Naive B cell (primary cell): ENCODE data around the gene MICB. TPM values are rescaled to one million over a fixed set of nuclear protein-coding genes. Genes with fewer than 3 reads are reported as not detected.
A peak's percentile ranks its signal among the peaks of the same experiment; 100 is the strongest.
"Not testable (repeated sequence)": the region's sequence is repeated elsewhere in the genome, so short reads cannot be mapped to it uniquely, and the experiment has no call there.

Experiments
- ATAC-seq, 2 donors: fragments of 150-1000 bp; cut with Tn5 transposase; 2 replicates each; pipeline ENCODE4 v1.10.0; 2021; ENCODE audit warnings: low read depth in 2 of 2, mild to moderate bottlenecking in 2 of 2, moderate library complexity in 2 of 2
- DNase-seq: peaks from one replicate; pipeline ENCODE4 v3.0.0; 2022
- H3K27ac Mint-ChIP-seq, 6 donors: one replicate each; pipeline ENCODE4 v1.8.0; 2020 to 2022; ENCODE audit warnings: mild to moderate bottlenecking in 6 of 6, mixed read lengths in 6 of 6, moderate library complexity in 5 of 6, inconsistent platforms in 2 of 6
- H3K27me3 Mint-ChIP-seq, 3 donors: one replicate each; pipeline ENCODE4 v1.8.0; 2021 to 2022; ENCODE audit warnings: mixed read lengths in 3 of 3, mild to moderate bottlenecking in 1 of 3
- H3K36me3 Mint-ChIP-seq, 2 donors: one replicate each; pipeline ENCODE4 v1.8.0; 2020 to 2022; ENCODE audit warnings: mixed read lengths in 2 of 2, inconsistent platforms in 1 of 2, mild to moderate bottlenecking in 1 of 2
- H3K4me1 Mint-ChIP-seq, 3 donors: one replicate each; pipeline ENCODE4 v1.8.0; 2020 to 2022; ENCODE audit warnings: mixed read lengths in 3 of 3, inconsistent platforms in 1 of 3, mild to moderate bottlenecking in 1 of 3, moderate library complexity in 1 of 3
- H3K4me3 Mint-ChIP-seq, 8 donors: one replicate each; pipeline ENCODE4 v1.8.0; 2020 to 2022; ENCODE audit warnings: mild to moderate bottlenecking in 8 of 8, mixed read lengths in 8 of 8, moderate library complexity in 8 of 8, inconsistent platforms in 2 of 8
- H3K9me3 Mint-ChIP-seq, 7 donors: one replicate each; pipeline ENCODE4 v1.8.0; 2020 to 2022; ENCODE audit warnings: mixed read lengths in 7 of 7, mild to moderate bottlenecking in 5 of 7, inconsistent platforms in 2 of 7, moderate library complexity in 1 of 7
- polyA plus RNA-seq, 6 donors: library from polyadenylated mRNA; unstranded; fragments of 300-500 nt; fragmentation: Illumina TruSeq; gene quantifications; one replicate each; pipeline ENCODE4 v1.2.3, GENCODE V29; 2021; ENCODE audit warnings: low read depth in 6 of 6

The MICB gene
- 10 to 100 TPM in 3 of 6 donors, 1 to 10 TPM in 3; 4.4 to 14.3 (median 9.7) TPM for polyA plus RNA-seq

DNA sequence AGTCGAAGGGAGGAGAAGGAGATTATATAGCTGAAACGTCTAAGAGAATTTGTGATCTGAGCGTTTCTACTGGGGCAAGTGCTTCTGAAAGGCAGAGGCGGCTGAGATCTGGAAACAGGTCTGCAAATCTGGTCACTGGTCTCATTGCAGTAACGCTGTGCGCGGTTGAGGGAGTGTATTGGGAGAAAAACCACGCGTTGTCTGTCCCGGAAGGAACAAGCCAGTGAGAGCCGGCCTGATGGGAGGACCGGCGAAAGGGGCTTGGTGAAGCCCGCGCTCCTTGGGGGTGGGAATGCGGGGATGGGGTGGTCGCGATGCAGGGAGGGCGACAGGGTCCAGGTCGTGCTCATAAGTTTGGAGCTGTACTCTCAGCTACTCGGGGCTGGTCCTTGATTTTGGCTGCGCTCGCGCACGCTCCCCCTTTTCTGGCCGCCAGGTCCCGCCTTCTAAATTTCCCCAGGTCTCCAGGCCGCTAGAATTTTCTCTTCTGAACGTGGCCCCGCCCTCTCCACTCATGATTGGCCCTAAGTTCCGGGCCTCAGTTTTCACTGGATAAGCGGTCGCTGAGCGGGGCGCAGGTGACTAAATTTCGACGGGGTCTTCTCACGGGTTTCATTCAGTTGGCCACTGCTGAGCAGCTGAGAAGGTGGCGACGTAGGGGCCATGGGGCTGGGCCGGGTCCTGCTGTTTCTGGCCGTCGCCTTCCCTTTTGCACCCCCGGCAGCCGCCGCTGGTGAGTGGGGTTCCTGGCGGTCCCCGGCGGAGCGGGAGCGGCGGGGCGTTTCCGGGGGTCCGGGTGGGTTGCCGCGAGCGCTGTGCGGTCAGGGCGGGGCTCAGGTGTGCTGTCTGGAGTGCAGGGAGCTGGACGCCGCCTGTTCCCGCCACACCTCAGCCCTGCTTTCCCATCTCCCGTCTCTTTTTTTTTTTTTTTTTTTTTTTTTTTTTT lies at the start of gene MICB:
TSS of gene MICB (plus strand) at position 615 of the 946 bp plus-strand sequence. CDS start at position 664, 49 bp downstream.
- no peaks in the 10 kb centered on the region for H3K27me3 Mint-ChIP-seq
- peak within 1 kb of the TSS; percentile 51 to 98 (median 81) for H3K27ac Mint-ChIP-seq
- DNase-seq (peak; percentile 82), ATAC-seq (peak; percentile 66 to 69)
- H3K4me1 Mint-ChIP-seq, result peaks cover 68 to 82% (median 80%) of the 10 kb centered on the region in 3 donors
- H3K9me3 Mint-ChIP-seq, result no peaks in the 10 kb centered on the region
- no peaks in the 10 kb centered on the region for H3K36me3 Mint-ChIP-seq
- H3K4me3 Mint-ChIP-seq, result peak within 1 kb of the TSS; percentile 88 to 99 (median 94)

DNA sequence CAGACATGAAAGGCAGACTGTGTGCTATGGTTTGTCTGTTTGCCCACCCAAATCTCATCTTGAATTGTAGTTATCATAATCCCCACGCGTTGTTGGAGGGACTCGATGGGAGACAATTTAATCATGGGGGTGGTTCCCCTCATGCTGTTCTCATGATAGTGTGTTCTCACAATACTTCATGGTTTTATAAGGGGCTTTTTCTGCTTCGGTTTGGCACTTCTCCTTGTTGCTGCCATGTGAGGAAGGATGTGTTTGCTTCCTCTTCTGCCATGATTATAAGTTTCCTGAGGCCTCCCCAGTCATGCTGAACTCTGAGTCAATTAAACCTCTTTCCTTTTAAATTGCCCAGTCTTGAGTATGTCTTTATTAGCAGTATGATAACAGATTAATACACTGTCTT lies 47.2 kb upstream of the MICB start:
- Mint-ChIP-seq H3K27me3 (peaks cover 0 to 10% (median 9%) of the 10 kb centered on the region in 3 donors), H3K27ac (peak overlapping the region in 1 of 6 donors; percentile 75), H3K4me1 (no peaks in the 10 kb centered on the region), H3K9me3 (peaks cover 5 to 26% (median 13%) of the 10 kb centered on the region in 7 donors), H3K4me3 (no peak overlapping the region), H3K36me3 (peaks cover 9 to 12% of the 10 kb centered on the region in 2 donors)
- DNase-seq (no peak), ATAC-seq (peak; percentile 64 to 72)

DNA sequence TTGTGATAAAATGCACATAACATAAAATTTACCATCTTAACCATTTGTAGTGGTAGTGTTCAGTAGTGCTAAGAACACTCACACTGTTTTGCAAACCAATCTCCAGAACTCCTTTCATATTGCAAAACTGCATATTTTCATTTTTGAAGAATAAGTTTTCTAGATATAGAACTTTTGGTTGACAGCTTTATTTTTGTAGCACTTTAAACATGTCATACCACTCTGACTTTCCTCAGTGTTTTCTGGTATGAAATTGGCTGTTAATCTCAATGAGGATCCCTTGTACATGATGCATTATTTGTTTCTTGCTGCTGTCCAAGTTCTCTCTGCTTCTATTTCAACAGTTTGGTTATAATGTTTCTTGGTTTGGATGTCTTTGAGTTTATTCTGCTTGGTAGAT lies 45.1 kb upstream of the MICB start:
- no peaks in the 10 kb centered on the region for H3K4me1 Mint-ChIP-seq
- no peak overlapping the region for H3K4me3 Mint-ChIP-seq
- H3K27me3 Mint-ChIP-seq, result peaks cover 0 to 9% (median 5%) of the 10 kb centered on the region in 3 donors
- ATAC-seq (no peak), DNase-seq (no peak)
- peaks cover 5 to 26% (median 13%) of the 10 kb centered on the region in 7 donors for H3K9me3 Mint-ChIP-seq
- H3K27ac Mint-ChIP-seq, result no peak overlapping the region
- H3K36me3 Mint-ChIP-seq, result peaks cover 9 to 12% of the 10 kb centered on the region in 2 donors

DNA sequence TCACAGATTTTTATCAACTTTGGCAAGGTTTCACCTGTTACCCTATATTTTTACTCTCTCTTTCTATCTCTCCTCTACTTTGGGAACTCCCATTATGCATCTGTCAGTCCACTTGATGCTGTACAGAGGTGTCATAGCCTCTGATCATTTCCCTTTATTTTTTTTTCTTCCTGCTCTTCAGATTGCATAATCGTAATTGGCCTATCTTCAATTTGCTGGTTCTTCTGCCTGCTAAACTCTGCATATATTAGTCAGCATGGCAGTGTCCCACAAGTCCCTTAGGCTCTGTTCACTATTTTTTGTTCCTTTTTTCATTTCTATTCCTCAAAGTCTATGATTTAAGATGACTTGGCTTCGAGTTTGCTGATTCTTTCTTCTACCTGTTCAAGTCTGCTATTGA lies 44.7 kb upstream of the MICB start:
- no peaks in the 10 kb centered on the region for H3K4me1 Mint-ChIP-seq
- no peak for DNase-seq
- ATAC-seq, result no peak
- peaks cover 0 to 10% (median 5%) of the 10 kb centered on the region in 3 donors for H3K27me3 Mint-ChIP-seq
- H3K27ac Mint-ChIP-seq, result no peak overlapping the region
- H3K4me3 Mint-ChIP-seq, result no peak overlapping the region
- peaks cover 5 to 26% (median 13%) of the 10 kb centered on the region in 7 donors for H3K9me3 Mint-ChIP-seq
- peaks cover 9 to 12% of the 10 kb centered on the region in 2 donors for H3K36me3 Mint-ChIP-seq

DNA sequence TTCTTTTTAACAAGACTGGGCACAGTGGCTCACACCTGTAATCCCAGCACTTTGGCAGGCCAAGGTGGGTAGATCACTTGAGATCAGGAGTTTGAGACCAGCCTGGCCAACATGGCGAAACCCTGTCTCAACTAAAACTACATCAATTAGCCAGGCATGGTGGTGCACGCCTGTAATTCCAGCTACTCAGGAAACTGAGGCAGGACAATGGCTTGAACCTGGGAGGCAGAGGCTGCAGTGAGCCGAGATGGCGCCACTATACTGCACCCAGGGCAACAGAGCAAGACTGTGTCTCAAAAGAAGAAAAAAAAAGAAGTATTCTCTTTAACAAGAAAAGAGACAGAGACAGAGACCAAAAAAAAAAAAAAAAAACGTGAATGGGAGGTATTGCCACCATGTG lies 38.1 kb upstream of the MICB start:
- Mint-ChIP-seq H3K36me3 (peaks cover 10 to 12% of the 10 kb centered on the region in 2 donors), H3K4me1 (peaks cover 26 to 30% (median 26%) of the 10 kb centered on the region in 3 donors), H3K4me3 (peak overlapping the region in 1 of 8 donors; percentile 100)
- H3K27me3 Mint-ChIP-seq, H3K9me3 Mint-ChIP-seq, H3K27ac Mint-ChIP-seq, ATAC-seq, DNase-seq: not testable (repeated sequence)

DNA sequence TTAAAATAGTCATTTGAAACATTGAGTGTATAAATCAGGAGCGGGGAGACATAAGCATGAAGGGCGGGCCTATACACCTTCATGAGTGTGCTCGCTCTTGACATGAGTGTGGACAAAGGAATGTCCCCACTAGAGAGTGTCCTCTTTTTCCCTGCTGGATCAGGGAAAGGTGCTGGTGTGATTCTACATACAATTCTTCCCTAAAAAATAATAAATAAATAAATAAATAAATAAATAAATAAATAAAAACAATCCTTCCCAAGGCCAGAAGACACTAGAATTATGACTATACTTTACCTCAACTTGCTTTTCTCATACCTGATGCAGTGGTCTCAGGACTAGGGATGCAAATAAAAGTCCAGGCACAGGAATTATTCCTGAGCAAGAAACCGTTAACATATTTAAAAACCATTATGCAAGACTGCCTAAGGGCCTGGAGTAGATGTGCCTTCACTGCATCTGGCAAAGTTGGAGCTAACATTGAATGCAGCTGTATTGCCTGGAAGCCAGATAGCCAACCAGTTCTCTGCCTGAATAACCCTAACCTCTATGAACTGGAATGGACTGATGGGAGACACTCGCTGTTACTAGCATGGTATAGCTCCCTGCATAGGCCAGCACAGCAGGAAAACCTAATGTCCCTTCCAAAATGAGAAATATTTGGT lies 37.5 kb upstream of the MICB start:
- Mint-ChIP-seq H3K4me3 (peak overlapping the region in 2 of 8 donors; percentile 13 to 100), H3K9me3 (no peaks in the 10 kb centered on the region), H3K27me3 (peaks cover 0 to 5% (median 0%) of the 10 kb centered on the region in 3 donors), H3K27ac (peak overlapping the region in 3 of 6 donors; percentile 26 to 99 (median 61)), H3K4me1 (peaks cover 32 to 36% (median 32%) of the 10 kb centered on the region in 3 donors), H3K36me3 (peaks cover 15 to 18% of the 10 kb centered on the region in 2 donors)
- DNase-seq (no peak), ATAC-seq (no peak)

DNA sequence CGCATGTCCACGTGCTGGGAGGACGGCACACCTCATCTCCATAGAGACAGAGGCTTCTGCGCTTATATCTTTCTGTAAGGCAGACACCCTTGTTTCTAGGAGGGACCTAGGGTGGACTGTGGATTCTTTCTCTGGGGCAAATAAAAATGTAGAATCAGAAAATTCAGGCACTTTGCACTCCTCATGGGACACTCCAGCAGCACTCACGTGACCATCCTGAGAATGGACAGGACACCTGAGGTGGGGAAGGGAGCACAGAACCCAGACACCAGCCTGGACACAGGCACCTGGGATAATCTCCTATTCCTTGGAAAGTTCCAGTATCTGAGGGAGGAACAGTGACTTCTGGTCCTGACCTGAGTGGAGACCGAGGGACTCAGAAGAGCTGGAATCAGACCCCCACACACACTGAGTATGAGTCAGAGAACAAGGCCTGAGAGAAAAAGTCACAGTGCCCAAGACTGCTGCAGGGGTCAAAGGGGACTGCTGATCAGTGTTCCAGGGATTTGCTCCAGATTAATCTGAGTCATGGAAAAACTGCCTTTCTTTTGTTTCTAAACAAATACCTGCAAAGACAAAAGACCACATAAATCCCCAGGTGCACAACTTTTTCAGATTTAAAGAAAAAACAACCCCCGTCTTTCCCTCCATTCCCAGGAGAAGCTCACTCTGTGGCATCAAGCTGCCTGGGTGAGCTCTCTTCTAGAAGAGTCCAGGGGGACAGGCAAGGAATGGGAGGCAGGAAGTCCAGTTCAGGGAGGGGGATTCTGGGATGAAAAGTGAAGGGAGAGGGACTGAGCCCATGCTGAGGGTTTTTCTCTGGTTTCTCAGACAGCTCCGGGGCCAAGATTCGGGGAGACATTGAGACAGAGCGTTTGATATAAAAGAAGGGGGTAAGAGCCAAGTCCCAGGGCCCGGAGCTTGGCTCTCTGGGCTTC lies 35.6 kb upstream of the MICB start:
- Mint-ChIP-seq H3K4me3 (peak overlapping the region; percentile 99 to 100 (median 100)), H3K27ac (peak overlapping the region; percentile 98 to 100 (median 99)), H3K36me3 (peaks cover 18 to 20% of the 10 kb centered on the region in 2 donors), H3K9me3 (no peaks in the 10 kb centered on the region), H3K4me1 (peaks cover 47 to 54% (median 50%) of the 10 kb centered on the region in 3 donors), H3K27me3 (peaks cover 0 to 5% (median 0%) of the 10 kb centered on the region in 3 donors)
- DNase-seq, result no peak
- no peak for ATAC-seq

DNA sequence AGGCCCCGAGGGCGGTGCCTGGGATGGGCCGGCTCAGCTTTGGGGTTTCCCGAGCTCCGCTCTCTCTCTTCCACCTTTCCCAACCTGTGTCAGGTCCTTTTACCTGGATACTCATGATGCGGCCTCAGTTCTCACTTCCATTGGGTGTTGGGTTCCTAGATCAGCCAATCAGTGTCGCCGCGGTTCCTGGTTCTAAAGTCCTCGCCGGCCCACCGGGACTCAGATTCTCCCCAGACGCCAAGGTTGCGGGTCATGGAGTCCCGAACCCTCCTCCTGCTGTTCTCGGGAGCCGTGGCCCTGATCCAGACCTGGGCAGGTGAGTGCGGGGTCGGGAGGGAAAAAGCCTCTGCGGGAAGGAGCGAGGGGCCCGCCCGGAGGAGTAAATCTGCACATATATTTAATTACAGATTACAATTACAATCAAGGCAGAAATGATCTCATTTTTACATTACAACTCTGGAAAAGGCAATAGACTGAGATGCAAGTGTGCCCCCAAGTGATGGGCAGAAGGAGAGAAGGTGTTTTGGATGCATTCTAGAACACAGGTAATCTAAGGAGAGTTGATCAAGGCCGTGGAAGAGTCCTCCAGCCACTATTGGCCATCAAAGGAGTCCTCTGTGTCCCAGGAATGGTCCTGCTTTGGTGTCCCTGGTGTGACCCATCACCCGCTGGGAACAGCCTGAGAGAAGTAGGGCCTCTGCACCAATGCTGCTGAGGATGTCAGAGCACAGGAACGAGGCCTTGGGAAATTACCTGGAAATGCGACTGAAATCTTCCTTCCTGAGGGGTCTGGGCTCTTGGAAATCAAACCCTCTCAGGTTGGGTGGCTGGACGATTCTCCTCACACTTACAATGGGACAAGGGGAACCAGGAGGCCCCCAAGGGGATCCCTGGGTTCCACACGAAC lies 34.7 kb upstream of the MICB start:
- H3K27me3 Mint-ChIP-seq, result peaks cover 0 to 5% (median 0%) of the 10 kb centered on the region in 3 donors
- peak overlapping the region; percentile 98 to 100 (median 99) for H3K27ac Mint-ChIP-seq
- peaks cover 18 to 23% of the 10 kb centered on the region in 2 donors for H3K36me3 Mint-ChIP-seq
- DNase-seq, result peak; percentile 90
- ATAC-seq, result peak; percentile 89 to 94
- H3K4me3 Mint-ChIP-seq, result peak overlapping the region; percentile 99 to 100 (median 100)
- peaks cover 54 to 61% (median 60%) of the 10 kb centered on the region in 3 donors for H3K4me1 Mint-ChIP-seq
- H3K9me3 Mint-ChIP-seq, result no peaks in the 10 kb centered on the region

DNA sequence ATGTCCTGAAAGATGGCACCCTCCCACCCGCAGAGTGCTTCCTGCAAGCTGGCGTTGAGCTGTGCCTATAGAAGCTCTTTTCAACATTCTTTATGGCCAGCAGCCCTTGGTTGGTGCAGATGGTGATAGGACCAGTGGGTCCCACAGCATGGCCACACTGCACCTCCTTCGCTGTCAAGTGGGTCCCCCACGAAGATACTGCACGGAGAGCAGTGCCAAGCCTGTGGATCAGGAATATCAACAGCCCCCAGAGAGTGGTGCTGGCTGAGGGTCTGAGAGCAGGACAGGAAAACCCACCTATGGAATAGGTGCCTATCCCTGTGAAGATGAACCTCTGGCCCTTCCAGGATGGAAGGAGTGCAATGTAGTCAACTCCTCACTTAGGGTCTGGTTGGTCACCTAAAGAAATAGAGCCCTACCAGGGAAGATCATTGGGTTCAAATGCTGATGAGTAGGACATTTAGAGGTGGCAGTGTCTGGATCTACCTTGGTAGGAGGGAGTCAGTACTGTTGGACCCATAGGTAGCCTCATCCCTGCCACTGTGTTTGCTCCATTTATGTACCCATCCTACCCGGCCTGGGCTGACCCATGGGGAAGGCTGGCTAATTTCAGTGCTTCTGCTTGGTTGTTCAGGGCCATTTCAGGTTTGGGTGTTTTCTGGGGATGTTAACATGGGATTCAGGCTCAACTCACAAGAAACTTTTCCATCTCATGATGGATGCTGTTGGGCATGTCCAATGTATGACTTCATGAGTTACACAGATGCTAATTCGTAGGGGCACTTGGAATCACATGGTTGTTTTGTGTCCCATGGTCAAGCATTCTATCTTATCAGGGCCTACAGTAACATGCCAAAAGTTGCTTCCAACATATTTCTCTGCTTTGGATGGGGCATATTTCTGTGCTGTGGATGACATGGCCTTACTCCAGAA lies 33.4 kb upstream of the MICB start:
- no peaks in the 10 kb centered on the region for H3K9me3 Mint-ChIP-seq
- H3K36me3 Mint-ChIP-seq, result peaks cover 18 to 23% of the 10 kb centered on the region in 2 donors
- H3K4me1 Mint-ChIP-seq, result peaks cover 63 to 73% (median 67%) of the 10 kb centered on the region in 3 donors
- peak overlapping the region; percentile 64 to 100 (median 99) for H3K27ac Mint-ChIP-seq
- H3K27me3 Mint-ChIP-seq, result no peaks in the 10 kb centered on the region
- H3K4me3 Mint-ChIP-seq, result peak overlapping the region; percentile 99 to 100 (median 100)
- no peak for DNase-seq
- ATAC-seq, result no peak

DNA sequence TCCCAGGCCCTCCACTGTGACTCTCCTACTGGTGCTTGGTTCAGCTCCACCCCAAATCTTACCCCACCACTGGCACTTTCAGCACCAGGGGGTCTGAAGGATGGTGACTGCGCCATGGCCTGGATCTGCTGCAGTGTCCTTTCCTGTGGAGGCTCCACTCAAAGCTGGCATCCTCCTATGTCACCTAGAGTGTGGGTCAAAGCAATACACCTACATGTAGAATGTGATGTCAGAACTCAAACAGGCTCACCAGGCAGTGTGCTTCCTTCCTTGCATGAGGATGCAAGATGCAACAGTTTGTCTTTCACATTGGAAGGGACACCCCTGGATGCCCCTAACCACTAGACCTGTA lies 32.8 kb upstream of the MICB start:
- H3K4me1 Mint-ChIP-seq, result peaks cover 69 to 79% (median 73%) of the 10 kb centered on the region in 3 donors
- H3K27ac Mint-ChIP-seq, result peak overlapping the region; percentile 26 to 99 (median 77)
- H3K4me3 Mint-ChIP-seq, result peak overlapping the region; percentile 99 to 100 (median 100)
- peaks cover 0 to 2% (median 0%) of the 10 kb centered on the region in 7 donors for H3K9me3 Mint-ChIP-seq
- DNase-seq, result no peak
- peaks cover 18 to 23% of the 10 kb centered on the region in 2 donors for H3K36me3 Mint-ChIP-seq
- ATAC-seq, result no peak
- H3K27me3 Mint-ChIP-seq, result no peaks in the 10 kb centered on the region

DNA sequence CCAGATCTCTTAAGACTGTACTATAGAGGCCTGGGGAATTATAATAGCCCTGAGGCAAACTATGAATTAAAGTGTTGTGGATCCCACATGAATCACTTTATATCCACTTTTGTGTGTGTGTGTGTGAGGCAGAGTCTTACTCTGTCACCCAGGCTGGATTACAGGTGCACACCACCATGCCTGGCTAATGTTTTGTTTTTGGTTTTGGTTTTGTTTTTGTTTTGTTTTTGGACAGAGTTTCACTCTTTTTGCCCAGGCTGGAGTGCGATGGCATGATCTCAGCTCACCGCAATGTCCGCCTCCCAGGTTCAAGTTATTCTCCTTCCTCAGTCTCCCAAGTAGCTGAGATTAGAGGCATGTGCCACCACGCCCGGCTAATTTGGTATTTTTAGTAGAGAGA lies 32.2 kb upstream of the MICB start:
- no peaks in the 10 kb centered on the region for H3K27me3 Mint-ChIP-seq
- H3K36me3 Mint-ChIP-seq, result peaks cover 18 to 23% of the 10 kb centered on the region in 2 donors
- peak overlapping the region; percentile 99 to 100 (median 100) for H3K4me3 Mint-ChIP-seq
- ATAC-seq (peak in 1 of 2 donors; percentile 10), DNase-seq (no peak)
- H3K9me3 Mint-ChIP-seq, result peaks cover 0 to 2% (median 0%) of the 10 kb centered on the region in 7 donors
- peaks cover 73 to 85% (median 79%) of the 10 kb centered on the region in 3 donors for H3K4me1 Mint-ChIP-seq
- H3K27ac Mint-ChIP-seq, result peak overlapping the region in 5 of 6 donors; percentile 45 to 99 (median 64)
